Endometrial microvascular endothelial cells (primary cell): ENCODE measurements around the gene BLVRA. TPM values are rescaled to one million over a fixed set of nuclear protein-coding genes. Genes with fewer than 3 reads are reported as not detected.
"Not testable (repeated sequence)": the region's sequence is repeated elsewhere in the genome, so short reads cannot be mapped to it uniquely, and the experiment has no call there.

Source experiments
- in situ Hi-C: cut with HindIII; loops from 2 replicates; pipeline ENCODE4 v1.10.0; 2017; ENCODE audit warnings: low sequenced_read_pairs, low pct_unique_long_range_greater_than_20kb; ENCODE audit errors: inconsistent ontology term
- total RNA-seq: library from RNA; depleted of rRNA; stranded (reverse); fragments of >200 nt; gene quantifications from one replicate; pipeline ENCODE4 v1.2.3, GENCODE V29; 2015; ENCODE audit errors: inconsistent ontology term

Gene BLVRA
- 64.0 TPM for total RNA-seq

- in situ Hi-C loops, result no loop called here
Observed at GRCh38 chr7:43758029-43758821, at the start of gene BLVRA. Gene BLVRA (plus strand): TSS chr7:43758680. CDS start chr7:43771159, 12,479 bp downstream.

GRCh38 chr7:43711503-43711902 lies 47.0 kb upstream of the BLVRA start:
- in situ Hi-C loops, result no loop called here

GRCh38 chr7:43715966-43716365 lies 42.5 kb upstream of the BLVRA start:
- in situ Hi-C loops, result not testable (repeated sequence)

GRCh38 chr7:43716598-43716997 lies 41.9 kb upstream of the BLVRA start:
- in situ Hi-C loops, result no loop called here

- in situ Hi-C loops, result no loop called here
Observed at GRCh38 chr7:43721193-43721806, 37.2 kb upstream of the BLVRA start.

- in situ Hi-C loops, result no loop called here
Observed at GRCh38 chr7:43723007-43723341, 35.5 kb upstream of the BLVRA start.

GRCh38 chr7:43725251-43725650 lies 33.2 kb upstream of the BLVRA start:
- in situ Hi-C loops, result no loop called here

- in situ Hi-C loops, result no loop called here
Observed at GRCh38 chr7:43726466-43726865, 32.0 kb upstream of the BLVRA start.

GRCh38 chr7:43727003-43727402 lies 31.5 kb upstream of the BLVRA start:
- in situ Hi-C loops, result no loop called here

- in situ Hi-C loops, result no loop called here
Observed at GRCh38 chr7:43727494-43727893, 31.0 kb upstream of the BLVRA start.

GRCh38 chr7:43729214-43729923 lies 29.1 kb upstream of the BLVRA start, which contains the start of gene COA1:
Gene COA1 (minus strand): TSS chr7:43729523. CDS start chr7:43648614, 80,909 bp downstream.
- in situ Hi-C loops, result no loop called here

- in situ Hi-C loops, result no loop called here
Observed at GRCh38 chr7:43729924-43730248, 28.6 kb upstream of the BLVRA start.

GRCh38 chr7:43731494-43731893 lies 27.0 kb upstream of the BLVRA start:
- in situ Hi-C loops, result not testable (repeated sequence)

- in situ Hi-C loops, result not testable (repeated sequence)
Observed at GRCh38 chr7:43734575-43735332, 23.7 kb upstream of the BLVRA start.

GRCh38 chr7:43735403-43735801 lies 23.1 kb upstream of the BLVRA start:
- in situ Hi-C loops, result no loop called here

GRCh38 chr7:43735802-43736603 lies 22.5 kb upstream of the BLVRA start:
- in situ Hi-C loops, result no loop called here

- in situ Hi-C loops, result no loop called here
Observed at GRCh38 chr7:43737467-43738127, 20.9 kb upstream of the BLVRA start.

- in situ Hi-C loops, result no loop called here
Observed at GRCh38 chr7:43742692-43743091, 15.8 kb upstream of the BLVRA start.
